HG03442 (cell line): Measurements from ENCODE around the gene MAPKAP1.

Experiments
- ATAC-seq: cut with Tn5 transposase; IDR thresholded peaks from one replicate; pipeline ENCODE4 v1.9.1; 2021; ENCODE audit warnings: mild to moderate bottlenecking, moderate library complexity; ENCODE audit not compliant: unreplicated experiment

Gene MAPKAP1

GRCh38 chr9:125399666-125400065, 307.3 kb downstream of the MAPKAP1 start:
- ATAC-seq = no peak

- no peak for ATAC-seq
These were observed 307.8 kb downstream of the MAPKAP1 start for GRCh38 chr9:125399165-125399564.

- no peak for ATAC-seq
These were observed 308.8 kb downstream of the MAPKAP1 start for GRCh38 chr9:125398243-125398642.

GRCh38 chr9:125397736-125398135, 309.3 kb downstream of the MAPKAP1 start:
- ATAC-seq = no peak

GRCh38 chr9:125396799-125397198, 310.2 kb downstream of the MAPKAP1 start:
- ATAC-seq = no peak

GRCh38 chr9:125393426-125393825, 313.6 kb downstream of the MAPKAP1 start:
- no peak for ATAC-seq

GRCh38 chr9:125391704-125392103, 315.3 kb downstream of the MAPKAP1 start:
- no peak for ATAC-seq

GRCh38 chr9:125388978-125389377, 318.0 kb downstream of the MAPKAP1 start:
- ATAC-seq = no peak

GRCh38 chr9:125387861-125388524, 319.0 kb downstream of the MAPKAP1 start:
- ATAC-seq = no peak
